K562 (cell line): ENCODE measurements around the gene TBXAS1. TPM values are rescaled to one million over a fixed set of nuclear protein-coding genes. Genes with fewer than 3 reads are reported as not detected.

ENCODE experiments used
- ATAC-seq: fragments of 200-7000 bp; cut with Tn5 transposase; 3 replicates; pipeline ENCODE4 v1.9.1; 2020; ENCODE audit warnings: moderate library complexity
- BruUV-seq: library from RNA; stranded (reverse); fragments of 400-500 nt; replicated peaks from 2 replicates; lab custom pipeline; 2021; lab: Mats Ljungman, UMichigan
- CTCF ChIA-PET: fragments of 300-600 bp; formaldehyde crosslinking; extraction: SDS; loops from one replicate; lab custom pipeline; 2021; ENCODE audit warnings: low intra/inter-chr PET ratio; lab: Yijun Ruan, JAX
- POLR2A ChIA-PET: fragments of 300-600, 350-650 bp; sonication (Branson Sonifier 250); formaldehyde crosslinking; extraction: SDS; loops from one replicate; lab custom pipeline; 2021; ENCODE audit warnings: antibody characterized with exemption, inconsistent platforms; lab: Yijun Ruan, JAX
- DNase-seq, 4 experiments: peaks; one replicate each; pipeline versions ENCODE4 v3.0.0 to v3.0.0-alpha.2; 2011 to 2018; ENCODE audit warnings: low spot score in 3 of 4, mixed read lengths in 3 of 4; ENCODE audit errors: extremely low read depth in 1 of 4
- FAIRE-seq: peaks from 2 replicates; lab custom pipeline; 2011; peaks lifted over from hg19 to GRCh38; lab: Jason Lieb, UNC
- H2AFZ ChIP-seq: 2 replicates; pipeline ENCODE4 v1.6.0; 2011; ENCODE audit warnings: low read depth, low read length, control low read depth, inconsistent platforms
- H3K27ac ChIP-seq: fragments of 200-600 bp; 3 replicates; pipeline ENCODE4 v1.8.0; 2011; ENCODE audit warnings: low read depth, mild to moderate bottlenecking, control low read depth, inconsistent platforms, low read length, moderate library complexity, mixed read lengths; ENCODE audit errors: extremely low read depth
- H3K27me3 ChIP-seq, 2 experiments: fragments of 300-600 bp in 1 of 2; 2 replicates in 1 of 2; 3 replicates in 1 of 2; pipeline versions ENCODE4 v1.6.0 to v1.8.0; 2011; ENCODE audit warnings: inconsistent platforms in 2 of 2, low read length in 2 of 2, mild to moderate bottlenecking in 1 of 2, mixed read lengths in 1 of 2, moderate library complexity in 1 of 2; ENCODE audit not compliant: control insufficient read depth in 2 of 2, insufficient read depth in 2 of 2
- H3K36me3 ChIP-seq: fragments of 300-600 bp; 3 replicates; pipeline ENCODE4 v1.8.0; 2011; ENCODE audit warnings: mild to moderate bottlenecking, low read length, inconsistent platforms; ENCODE audit not compliant: control insufficient read depth, insufficient read depth
- H3K4me1 ChIP-seq, 2 experiments: fragments of 200-600 bp in 1 of 2; replicated peaks in 1 of 2; 2 replicates in 1 of 2; 3 replicates in 1 of 2; pipeline versions ENCODE4 v1.5.1 to v1.8.0; 2011; ENCODE audit warnings: inconsistent platforms in 2 of 2, low read length in 2 of 2, mild to moderate bottlenecking in 1 of 2, mixed read lengths in 1 of 2, moderate library complexity in 1 of 2; ENCODE audit not compliant: control insufficient read depth in 2 of 2, insufficient read depth in 2 of 2
- H3K4me2 ChIP-seq: 2 replicates; pipeline ENCODE4 v1.6.1; 2011; ENCODE audit warnings: low read length, control low read depth, inconsistent platforms, mixed read lengths; ENCODE audit not compliant: insufficient read depth
- H3K4me3 ChIP-seq: fragments of 200-600 bp; sonication (generic), shearing (Covaris generic); 2 replicates; pipeline ENCODE4 v1.5.1; 2016; ENCODE audit warnings: control low read depth, inconsistent platforms
- H3K79me2 ChIP-seq: fragments of 200-600 bp; 3 replicates; pipeline ENCODE4 v1.8.0; 2011; ENCODE audit warnings: low read length, inconsistent platforms; ENCODE audit not compliant: control insufficient read depth, insufficient read depth
- H3K9ac ChIP-seq, 2 experiments: 2 replicates each; pipeline versions ENCODE4 v1.6.0 to v1.6.1; 2011; ENCODE audit warnings: low read depth in 2 of 2, low read length in 2 of 2, control low read depth in 1 of 2, inconsistent platforms in 1 of 2, mild to moderate bottlenecking in 1 of 2, mixed read lengths in 1 of 2; ENCODE audit not compliant: insufficient read depth in 1 of 2
- H3K9me1 ChIP-seq: one replicate; pipeline ENCODE4 v1.6.0; 2011; ENCODE audit warnings: inconsistent platforms, mild to moderate bottlenecking, low read length, moderate library complexity; ENCODE audit not compliant: control insufficient read depth, insufficient read depth
- H3K9me3 ChIP-seq: replicated peaks from 2 replicates; pipeline ENCODE4 v1.5.1; 2011; ENCODE audit warnings: low read depth, low read length, inconsistent platforms; ENCODE audit not compliant: control insufficient read depth, insufficient read depth
- H4K20me1 ChIP-seq: replicated peaks from 2 replicates; pipeline ENCODE4 v1.6.1; 2011; ENCODE audit warnings: low read length, inconsistent platforms, mixed read lengths; ENCODE audit not compliant: control insufficient read depth, insufficient read depth
- UBTF ChIP-seq, 2 experiments: IDR thresholded peaks; 2 replicates each; pipeline ENCODE4 v1.6.1; 2012; ENCODE audit warnings: improper control_type of control experiment in 2 of 2, low read depth in 2 of 2, low read length in 2 of 2, borderline replicate concordance in 1 of 2
- ZSCAN32 ChIP-seq: fragments of 450-650 bp; formaldehyde crosslinking; IDR thresholded peaks from 2 replicates; pipeline ENCODE4 v1.4.0; 2020; ENCODE audit warnings: mild to moderate bottlenecking, moderate library complexity
- ZZZ3 ChIP-seq: fragments of 450-650 bp; IDR thresholded peaks from 2 replicates; pipeline ENCODE4 v1.6.1; 2016; ENCODE audit warnings: antibody characterized with exemption, mild to moderate bottlenecking, moderate library complexity
- WGBS: fragments of 100-300 bp; shearing (Covaris generic); methylation state at CpG from one replicate; pipeline ENCODE4 v1.1.6; 2016; ENCODE audit warnings: low coverage, mixed read lengths; ENCODE audit not compliant: insufficient coverage; ENCODE audit errors: missing lambda C conversion rate; 5-methylcytosine and 5-hydroxymethylcytosine counted together
- in situ Hi-C: fragments of 300-500 bp; cut with MboI; formaldehyde crosslinking; loops from 4 replicates; pipeline ENCODE4 v1.15.0; 2018; ENCODE audit warnings: inconsistent platforms, mixed read lengths
- intact Hi-C: fragments of 100-400 bp; cut with micrococcal nuclease; formaldehyde crosslinking; loops from 2 replicates; pipeline ENCODE4 v1.14.2; 2022
- polyA plus RNA-seq, 8 experiments: library from polyadenylated mRNA; depleted of rRNA in 4 of 8; stranded (reverse) in 5 of 8; unstranded in 3 of 8; fragments of >200 nt; fragmentation: Nextera tagmentation in 2 of 8; fragmentation: Illumina TruSeq in 1 of 8; extraction: Ambion mirVana in 2 of 8; extraction: Trizol in 1 of 8; gene quantifications; 2 replicates each; pipeline versions ENCODE4 v1.2.1 to v1.2.3, GENCODE V29; 2011 to 2014; ENCODE audit warnings: inconsistent platforms in 1 of 8, missing spikeins in 1 of 8
- total RNA-seq, 7 experiments: library from RNA; depleted of rRNA in 6 of 7; stranded (reverse); fragments of >200 nt in 6 of 7; fragmentation: Illumina TruSeq in 2 of 7; extraction: Trizol in 2 of 7; gene quantifications; 2 replicates each; pipeline versions ENCODE4 v1.2.1 to v1.2.3, GENCODE V29; 2011 to 2021; ENCODE audit warnings: low replicate concordance in 1 of 7

Gene TBXAS1
- total and polyA plus RNA-seq, 9 of the 15 experiments (the other 6 are each of a cell fraction or from before 2014, with no cell fraction given): 1.1 to 8.3 (median 1.9) TPM

- H3K27me3 ChIP-seq: no peaks in the 10 kb centered on the region
- no peak overlapping the region for H3K9ac ChIP-seq
- no peaks in the 10 kb centered on the region for H3K79me2 ChIP-seq
- no peak overlapping the region for H3K4me3 ChIP-seq
- POLR2A ChIA-PET: interaction anchor here (0.6 to 1.5 kb wide), 3 partner anchors 8 to 114 kb away, joined by 3 to 4 read pairs (median 3); no protein-coding TSS in a partner anchor
- H3K27ac ChIP-seq: no peak overlapping the region
- H3K9me1 ChIP-seq: no peaks in the 10 kb centered on the region
- ATAC-seq (no peak), DNase-seq (no peak), FAIRE-seq (no peak)
- CTCF ChIA-PET: no interaction called here
- H3K36me3 ChIP-seq: peaks cover 7% of the 10 kb centered on the region; the same call in 2 of the 3 replicates
- in situ Hi-C loops: no loop called here
- H3K4me1 ChIP-seq: peaks cover 0 to 6% of the 10 kb centered on the region in 2 experiments; a peak in 3 of 5 replicates
- BruUV-seq: no TSS peak
- TF ChIP-seq ZZZ3 (no peak), ZSCAN32 (no peak), UBTF (IDR thresholded peaks at IDR 0.05; ENCODE audit: borderline replicate concordance in 1 of 2, low read depth in 2 of 2, low read length in 2 of 2) (no peak)
- H3K4me2 ChIP-seq: no peak overlapping the region
- no peak overlapping the region for H2AFZ ChIP-seq
- no peaks in the 10 kb centered on the region for H4K20me1 ChIP-seq
- 52% methylated on average over 3 of the region's 3 CpGs for WGBS
- no peaks in the 10 kb centered on the region for H3K9me3 ChIP-seq
- intact Hi-C loops: no loop called here
Measured at GRCh38 chr7:139924461-139924860, 95.4 kb downstream of the TBXAS1 start.
